ENCODE measurements around the gene DUSP14.

DUSP14 gene

DNA sequence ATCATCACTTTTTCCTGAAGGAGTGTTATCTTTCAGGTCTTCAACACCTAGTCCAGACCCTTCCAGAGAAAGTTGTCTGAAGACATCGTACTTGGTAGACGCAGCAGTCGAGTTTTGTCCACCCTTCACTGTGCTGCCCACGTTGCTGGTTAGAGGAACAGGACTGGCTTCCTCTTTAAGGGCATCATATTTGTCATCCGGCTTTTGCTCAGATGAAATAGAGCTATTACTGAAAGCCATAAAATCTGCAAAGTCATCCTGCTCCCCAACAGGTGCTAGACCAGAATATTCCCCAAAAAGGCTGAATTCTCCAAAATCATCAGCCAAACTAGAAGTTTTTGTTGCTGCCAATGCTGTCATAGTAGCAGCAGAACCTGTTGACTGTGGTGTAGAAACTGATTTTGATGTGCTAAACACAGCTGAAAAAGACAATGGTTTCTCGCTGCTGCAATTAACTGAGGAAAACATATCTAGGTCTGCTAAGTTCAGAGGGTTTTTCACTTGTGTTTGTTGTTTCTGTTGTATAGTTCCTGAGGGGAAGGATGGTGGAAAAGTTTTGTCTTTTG is 63.8 kb downstream of the DUSP14 start:
- no peak for DNase-seq (ENCODE audit: low read depth in 2 of 3, low spot score in 1 of 3)

DNA sequence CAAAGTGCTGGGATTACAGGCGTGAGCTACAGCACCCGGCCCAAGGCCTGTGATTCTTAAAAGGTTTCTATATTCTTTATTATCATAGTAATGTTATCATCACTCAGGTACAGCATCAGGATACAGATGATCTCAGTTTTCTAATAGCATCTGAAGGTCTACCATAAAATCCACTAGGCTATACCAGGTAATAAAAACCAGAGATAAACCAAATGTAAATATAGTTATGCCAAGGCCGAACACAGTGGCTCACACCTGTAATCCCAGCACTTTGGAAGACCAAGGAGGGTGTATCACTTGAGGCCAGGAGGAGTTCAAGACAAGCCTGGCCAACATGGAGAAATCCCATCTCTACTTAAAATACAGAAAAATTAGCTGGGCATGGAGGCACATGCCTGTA is 65.7 kb downstream of the DUSP14 start:
- no peak for DNase-seq (ENCODE audit: low read depth in 2 of 3, low spot score in 1 of 3)

DNA sequence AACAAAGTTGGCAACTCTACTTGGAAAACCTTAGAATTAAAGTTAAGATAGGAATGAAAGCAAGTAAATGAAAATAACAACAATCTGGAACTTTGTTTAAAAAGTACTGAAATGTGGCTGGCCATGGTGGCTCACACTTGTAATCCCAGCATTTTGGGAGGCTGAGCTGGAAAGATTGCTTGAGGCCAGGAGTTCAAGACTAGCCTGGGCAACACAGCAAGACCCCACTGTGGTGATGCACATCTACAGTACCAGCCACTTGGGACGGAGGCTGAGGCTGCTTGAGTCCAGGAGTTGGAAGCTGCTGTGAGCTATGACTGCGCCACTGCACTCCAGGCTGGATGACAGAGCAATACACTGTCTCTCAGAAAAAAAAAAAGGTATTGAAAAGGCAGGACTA is 67.8 kb downstream of the DUSP14 start:
- DNase-seq (ENCODE audit: low read depth in 2 of 3, low spot score in 1 of 3): no peak

DNA sequence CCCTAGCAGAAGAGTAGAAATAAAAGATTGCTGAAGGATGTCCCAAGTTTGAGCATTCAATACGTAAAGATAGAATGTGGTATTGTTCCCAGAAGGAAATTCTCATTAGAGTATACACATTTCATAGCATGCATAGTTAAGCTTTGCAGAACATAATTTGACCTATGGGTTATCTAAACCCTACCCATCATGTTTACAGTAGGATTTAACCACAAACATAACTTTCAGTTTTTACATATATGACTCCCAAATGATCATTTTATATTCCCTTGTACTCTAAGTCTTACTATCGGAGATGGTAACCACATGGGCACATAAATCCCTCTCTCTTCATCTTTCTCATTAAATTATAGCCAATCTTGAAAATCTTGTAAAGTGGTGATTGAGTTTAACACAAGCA is 68.6 kb downstream of the DUSP14 start:
- no peak for DNase-seq (ENCODE audit: low read depth in 2 of 3, low spot score in 1 of 3)

DNA sequence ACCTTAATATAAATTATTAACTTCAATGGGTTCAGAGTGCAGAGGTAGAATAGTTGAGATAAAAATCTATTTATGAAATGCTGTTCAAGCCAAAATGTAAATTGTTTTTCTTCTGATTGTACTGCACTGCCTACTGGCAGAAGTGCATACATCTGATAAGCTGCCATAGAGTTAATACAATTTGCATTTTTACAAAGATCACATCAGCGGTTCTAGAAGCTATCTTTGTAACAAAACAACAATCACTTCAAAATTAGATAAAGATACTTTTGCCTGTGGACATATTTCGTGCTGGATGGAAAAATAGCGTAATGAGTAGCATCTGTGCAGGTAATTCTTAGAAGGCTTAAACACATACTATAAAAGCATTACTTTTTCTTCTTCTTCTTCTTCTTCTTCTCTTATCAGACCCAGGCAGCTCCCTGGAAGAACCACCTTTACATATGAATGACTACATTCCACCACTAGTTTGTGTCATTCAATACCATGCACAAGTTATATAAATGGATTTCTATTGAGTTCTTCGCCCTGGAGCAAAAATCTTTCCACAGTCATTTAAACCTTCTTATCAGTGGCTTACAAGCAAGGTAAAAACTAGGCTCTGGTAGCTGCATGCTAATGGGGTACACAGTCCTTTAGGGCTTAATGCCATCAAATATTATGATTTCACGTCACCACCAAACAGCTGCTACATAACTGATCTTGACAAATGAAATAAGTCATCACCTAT is 72.5 kb downstream of the DUSP14 start:
- DNase-seq (ENCODE audit: low read depth in 2 of 3, low spot score in 1 of 3): no peak

Data from stimulated activated CD4-positive, alpha-beta T cell treated with anti-CD3 and anti-CD28 coated beads, Interleukin-12 subunit alpha, Interleukin-12 subunit beta, amount 100 ng/mL, for 48 hours (primary cell).